HepG2 (cell line): ENCODE measurements around the gene EFCAB8. TPM values are rescaled to one million over a fixed set of nuclear protein-coding genes. Genes with fewer than 3 reads are reported as not detected.

Source experiments
- AGO1 ChIP-seq: fragments of 200-400 bp; formaldehyde crosslinking; IDR thresholded peaks from 2 replicates; pipeline ENCODE4 v1.6.1; 2017; ENCODE audit warnings: mild to moderate bottlenecking, low read depth, low read length, moderate library complexity; ENCODE audit not compliant: poor library complexity, severe bottlenecking
- AHR ChIP-seq: IDR thresholded peaks from 2 replicates; pipeline ENCODE4 v1.6.1; 2018; ENCODE audit warnings: missing genetic modification reagents, missing compliant biosample characterization
- CTCF ChIP-seq: sonication (generic); formaldehyde crosslinking; IDR thresholded peaks from 2 replicates; pipeline ENCODE4 v1.5.0; 2020; ENCODE audit warnings: mild to moderate bottlenecking, missing genetic modification reagents, moderate library complexity
- DNMT3B ChIP-seq: conservative IDR thresholded peaks from 2 replicates; pipeline ENCODE4 v1.6.1; 2016; ENCODE audit warnings: missing biosample characterization, control low read depth
- HIVEP1 ChIP-seq: sonication (generic); formaldehyde crosslinking; IDR thresholded peaks from 2 replicates; pipeline ENCODE4 v1.4.0; 2020; ENCODE audit warnings: mild to moderate bottlenecking, missing genetic modification reagents
- HNRNPL ChIP-seq: fragments of 200-400 bp; formaldehyde crosslinking; IDR thresholded peaks from 2 replicates; pipeline ENCODE4 v1.6.1; 2017; ENCODE audit warnings: mild to moderate bottlenecking, low read depth, low read length
- NPAS2 ChIP-seq: sonication (generic); formaldehyde crosslinking; IDR thresholded peaks from 2 replicates; pipeline ENCODE4 v1.8.0; 2022; ENCODE audit warnings: mild to moderate bottlenecking, missing genetic modification reagents, borderline replicate concordance
- RBAK ChIP-seq: sonication (generic); formaldehyde crosslinking; IDR thresholded peaks from 2 replicates; pipeline ENCODE4 v1.5.1; 2020; ENCODE audit warnings: mild to moderate bottlenecking, missing genetic modification reagents
- RBFOX2 ChIP-seq: fragments of 200-400 bp; formaldehyde crosslinking; IDR thresholded peaks from 2 replicates; pipeline ENCODE4 v1.6.1; 2017; ENCODE audit warnings: low read depth, mild to moderate bottlenecking, low read length
- RBM39 ChIP-seq: fragments of 200-400 bp; formaldehyde crosslinking; IDR thresholded peaks from one replicate; pipeline ENCODE4 v1.6.1; 2018; ENCODE audit warnings: antibody characterized with exemption, mild to moderate bottlenecking, low read depth, low read length; ENCODE audit not compliant: poor library complexity, severe bottlenecking
- RNF219 ChIP-seq: sonication (generic); formaldehyde crosslinking; IDR thresholded peaks from 2 replicates; pipeline ENCODE4 v1.5.0; 2020; ENCODE audit warnings: mild to moderate bottlenecking, missing genetic modification reagents
- RXRA ChIP-seq: sonication (generic); formaldehyde crosslinking; IDR thresholded peaks from 2 replicates; pipeline ENCODE4 v1.5.1; 2020; ENCODE audit warnings: missing genetic modification reagents
- SAP130 ChIP-seq: IDR thresholded peaks from 2 replicates; pipeline ENCODE4 v1.6.1; 2016; ENCODE audit warnings: low read depth
- SMC3 ChIP-seq: IDR thresholded peaks from 2 replicates; pipeline ENCODE4 v1.6.1; 2011; ENCODE audit warnings: low read length, improper control_type of control experiment
- STAG1 ChIP-seq: sonication (generic); formaldehyde crosslinking; IDR thresholded peaks from 2 replicates; pipeline ENCODE4 v1.4.0; 2020; ENCODE audit warnings: missing genetic modification reagents
- TEAD3 ChIP-seq: optimal IDR thresholded peaks from 2 replicates; pipeline ENCODE3; 2016; ENCODE audit warnings: borderline replicate concordance
- TEF ChIP-seq: sonication (generic); formaldehyde crosslinking; IDR thresholded peaks from 2 replicates; pipeline ENCODE4 v1.5.0; 2020; ENCODE audit warnings: missing genetic modification reagents
- YEATS2 ChIP-seq: sonication (generic); formaldehyde crosslinking; IDR thresholded peaks from 2 replicates; pipeline ENCODE4 v1.4.0; 2020; ENCODE audit warnings: missing genetic modification reagents, borderline replicate concordance
- ZNF331 ChIP-seq: sonication (generic); formaldehyde crosslinking; IDR thresholded peaks from 2 replicates; pipeline ENCODE4 v1.4.0; 2020; ENCODE audit warnings: missing genetic modification reagents
- polyA plus RNA-seq, 8 experiments: library from polyadenylated mRNA; depleted of rRNA in 3 of 8; stranded (reverse) in 7 of 8; unstranded in 1 of 8; fragments of >200 nt; fragmentation: Illumina TruSeq in 4 of 8; extraction: Trizol in 4 of 8; gene quantifications; 2 replicates each; pipeline versions ENCODE4 v1.2.1 to v1.2.3, GENCODE V29; 2011 to 2016; ENCODE audit warnings: low read depth in 4 of 8, missing spikeins in 1 of 8, mixed read lengths in 1 of 8; ENCODE audit not compliant: insufficient read depth in 1 of 8
- total RNA-seq, 5 experiments: library from RNA; depleted of rRNA; stranded (reverse); fragments of >200 nt; fragmentation: Illumina TruSeq; extraction: Trizol; gene quantifications; 2 replicates each; pipeline ENCODE4 v1.2.3, GENCODE V29; 2016; ENCODE audit warnings: low read depth in 1 of 5
- TF ChIP-seq, protein P1 (sequence below): fragments of 450-650 bp; IDR thresholded peaks from 2 replicates; pipeline ENCODE4 v1.6.1; 2017
- TF ChIP-seq, protein P2 (sequence below): sonication (generic); formaldehyde crosslinking; IDR thresholded peaks from 2 replicates; pipeline ENCODE4 v1.4.0; 2020; ENCODE audit warnings: missing genetic modification reagents, borderline replicate concordance
- TF ChIP-seq, protein P3 (sequence below): sonication (generic); formaldehyde crosslinking; IDR thresholded peaks from 2 replicates; pipeline ENCODE4 v1.5.1; 2020; ENCODE audit warnings: mild to moderate bottlenecking, moderate library complexity, missing genetic modification reagents

Gene EFCAB8
- total and polyA plus RNA-seq, 2 of the 13 experiments (the other 11 are each of a cell fraction or from before 2014, with no cell fraction given): 0.15 to 0.22 TPM

GRCh38 chr20:32894026-32894483 lies 35.3 kb downstream of the EFCAB8 start (continued):
- TF ChIP-seq RNF219 (CRISPR knock-in tag): no peak
- TF ChIP-seq DNMT3B (CRISPR knock-in tag): no peak
- TF ChIP-seq RBM39: no peak
- peak; percentile 20; the same call in 1 of the 2 replicates for TF ChIP-seq ZNF331
- peak; percentile 27; the same call in 1 of the 2 replicates for TF ChIP-seq SAP130 (CRISPR knock-in tag)
- TF ChIP-seq TEF (CRISPR knock-in tag): no peak
- peak; percentile 54; the same call in 1 of the 2 replicates for TF ChIP-seq SMC3
- TF ChIP-seq, protein P1, sequence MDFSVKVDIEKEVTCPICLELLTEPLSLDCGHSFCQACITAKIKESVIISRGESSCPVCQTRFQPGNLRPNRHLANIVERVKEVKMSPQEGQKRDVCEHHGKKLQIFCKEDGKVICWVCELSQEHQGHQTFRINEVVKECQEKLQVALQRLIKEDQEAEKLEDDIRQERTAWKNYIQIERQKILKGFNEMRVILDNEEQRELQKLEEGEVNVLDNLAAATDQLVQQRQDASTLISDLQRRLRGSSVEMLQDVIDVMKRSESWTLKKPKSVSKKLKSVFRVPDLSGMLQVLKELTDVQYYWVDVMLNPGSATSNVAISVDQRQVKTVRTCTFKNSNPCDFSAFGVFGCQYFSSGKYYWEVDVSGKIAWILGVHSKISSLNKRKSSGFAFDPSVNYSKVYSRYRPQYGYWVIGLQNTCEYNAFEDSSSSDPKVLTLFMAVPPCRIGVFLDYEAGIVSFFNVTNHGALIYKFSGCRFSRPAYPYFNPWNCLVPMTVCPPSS: no peak
- 0 out of 2 replicates have a peak, but pooled peaks have one; percentile 44 for TF ChIP-seq RXRA (CRISPR knock-in tag)
- TF ChIP-seq NPAS2 (CRISPR knock-in tag): 0 out of 2 replicates have a peak, but pooled peaks have one; percentile 53
- peak; percentile 45 for TF ChIP-seq AGO1
- TF ChIP-seq YEATS2 (CRISPR knock-in tag): 0 out of 2 replicates have a peak, but pooled peaks have one; percentile 46
- TF ChIP-seq, protein P2, sequence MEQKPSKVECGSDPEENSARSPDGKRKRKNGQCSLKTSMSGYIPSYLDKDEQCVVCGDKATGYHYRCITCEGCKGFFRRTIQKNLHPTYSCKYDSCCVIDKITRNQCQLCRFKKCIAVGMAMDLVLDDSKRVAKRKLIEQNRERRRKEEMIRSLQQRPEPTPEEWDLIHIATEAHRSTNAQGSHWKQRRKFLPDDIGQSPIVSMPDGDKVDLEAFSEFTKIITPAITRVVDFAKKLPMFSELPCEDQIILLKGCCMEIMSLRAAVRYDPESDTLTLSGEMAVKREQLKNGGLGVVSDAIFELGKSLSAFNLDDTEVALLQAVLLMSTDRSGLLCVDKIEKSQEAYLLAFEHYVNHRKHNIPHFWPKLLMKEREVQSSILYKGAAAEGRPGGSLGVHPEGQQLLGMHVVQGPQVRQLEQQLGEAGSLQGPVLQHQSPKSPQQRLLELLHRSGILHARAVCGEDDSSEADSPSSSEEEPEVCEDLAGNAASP (CRISPR knock-in tag): 0 out of 2 replicates have a peak, but pooled peaks have one; percentile 13
- TF ChIP-seq RBAK (CRISPR knock-in tag): no peak
- peak; percentile 65 for TF ChIP-seq TEAD3 (CRISPR knock-in tag)
- 0 out of 2 replicates have a peak, but pooled peaks have one; percentile 15 for TF ChIP-seq HNRNPL
- 0 out of 2 replicates have a peak, but pooled peaks have one; percentile 82 for TF ChIP-seq AHR
- no peak for TF ChIP-seq HIVEP1 (CRISPR knock-in tag)
- TF ChIP-seq STAG1 (CRISPR knock-in tag): peak; percentile 84
- peak; percentile 92 for TF ChIP-seq CTCF
- TF ChIP-seq RBFOX2: no peak
- TF ChIP-seq, protein P3, sequence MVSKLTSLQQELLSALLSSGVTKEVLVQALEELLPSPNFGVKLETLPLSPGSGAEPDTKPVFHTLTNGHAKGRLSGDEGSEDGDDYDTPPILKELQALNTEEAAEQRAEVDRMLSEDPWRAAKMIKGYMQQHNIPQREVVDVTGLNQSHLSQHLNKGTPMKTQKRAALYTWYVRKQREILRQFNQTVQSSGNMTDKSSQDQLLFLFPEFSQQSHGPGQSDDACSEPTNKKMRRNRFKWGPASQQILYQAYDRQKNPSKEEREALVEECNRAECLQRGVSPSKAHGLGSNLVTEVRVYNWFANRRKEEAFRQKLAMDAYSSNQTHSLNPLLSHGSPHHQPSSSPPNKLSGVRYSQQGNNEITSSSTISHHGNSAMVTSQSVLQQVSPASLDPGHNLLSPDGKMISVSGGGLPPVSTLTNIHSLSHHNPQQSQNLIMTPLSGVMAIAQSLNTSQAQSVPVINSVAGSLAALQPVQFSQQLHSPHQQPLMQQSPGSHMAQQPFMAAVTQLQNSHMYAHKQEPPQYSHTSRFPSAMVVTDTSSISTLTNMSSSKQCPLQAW: peak; percentile 51
